Measurements from ENCODE around the gene GALC.

GRCh38 chr14:88013750-88014349, 20.9 kb upstream of the GALC start:
- TF ChIP-seq FOXM1 (IDR thresholded peaks at IDR 0.05; ENCODE audit: borderline replicate concordance, low read depth), result no peak
- no peak for TF ChIP-seq TEAD4 (IDR thresholded peaks at IDR 0.05)
- TF ChIP-seq REST (IDR thresholded peaks at IDR 0.05; ENCODE audit: low read depth), result no peak
- peak; percentile 79 for TF ChIP-seq RAD21 (IDR thresholded peaks at IDR 0.05; ENCODE audit: low read depth)
- no peak for TF ChIP-seq USF1 (IDR thresholded peaks at IDR 0.05)
- TF ChIP-seq EP300 (IDR thresholded peaks at IDR 0.05; ENCODE audit: borderline replicate concordance), result no peak
- TF ChIP-seq TAF1 (IDR thresholded peaks at IDR 0.05; ENCODE audit: low read depth), result no peak
- TF ChIP-seq YY1 (IDR thresholded peaks at IDR 0.05; ENCODE audit: low read depth), result no peak
- no peak for TF ChIP-seq MAX (IDR thresholded peaks at IDR 0.05)
- no peak for TF ChIP-seq NFIC (IDR thresholded peaks at IDR 0.05)
- no peak for TF ChIP-seq EGR1 (IDR thresholded peaks at IDR 0.05)
- no peak for TF ChIP-seq CEBPB (IDR thresholded peaks at IDR 0.05)

All from Ishikawa (cell line).